SK-N-SH (cell line): Measurements from ENCODE around the gene USP10. TPM values are rescaled to one million over a fixed set of nuclear protein-coding genes. Genes with fewer than 3 reads are reported as not detected.

Experiments used
- CTCF ChIA-PET: fragments of 300-600, 350-600 bp; formaldehyde crosslinking; extraction: SDS; loops from one replicate; lab custom pipeline; 2021; lab: Yijun Ruan, JAX
- POLR2A ChIA-PET: fragments of 350-600 bp; sonication (Branson Sonifier 250); formaldehyde crosslinking; extraction: SDS; loops from one replicate; lab custom pipeline; 2020; ENCODE audit warnings: antibody characterized with exemption, inconsistent platforms; lab: Yijun Ruan, JAX
- DNase-seq: peaks from one replicate; pipeline ENCODE4 v3.0.0; 2012
- H2AFZ ChIP-seq: fragments of 200-600 bp; sonication (generic); 2 replicates; pipeline ENCODE4 v1.8.1; 2016; ENCODE audit warnings: antibody characterized with exemption, mild to moderate bottlenecking, low read depth
- H3F3A ChIP-seq: fragments of 200-600 bp; sonication (generic); replicated peaks from 2 replicates; pipeline ENCODE3; 2016; ENCODE audit warnings: antibody characterized with exemption, mild to moderate bottlenecking; ENCODE audit not compliant: insufficient read depth
- H3K27ac ChIP-seq, 2 experiments: fragments of 200-500 bp in 1 of 2; fragments of 200-600 bp in 1 of 2; sonication (Bioruptor generic) in 1 of 2; sonication (generic), shearing (Covaris generic) in 1 of 2; 2 replicates each; pipeline versions ENCODE4 v1.5.1 to v1.6.1; 2014 to 2016; ENCODE audit warnings: low read depth in 2 of 2, inconsistent platforms in 1 of 2, low read length in 1 of 2, mild to moderate bottlenecking in 1 of 2, mixed read lengths in 1 of 2
- H3K27me3 ChIP-seq: fragments of 200-600 bp; sonication (generic), shearing (Covaris generic); 2 replicates; pipeline ENCODE4 v1.6.1; 2016; ENCODE audit warnings: mixed run types; ENCODE audit not compliant: insufficient read depth
- H3K36me3 ChIP-seq, 2 experiments: fragments of 200-500 bp in 1 of 2; fragments of 200-600 bp in 1 of 2; sonication (Bioruptor generic) in 1 of 2; sonication (generic) in 1 of 2; replicated peaks in 1 of 2; 2 replicates each; pipeline versions ENCODE3 to v1.5.1; 2014 to 2016; ENCODE audit warnings: low read length in 1 of 2, mild to moderate bottlenecking in 1 of 2; ENCODE audit not compliant: insufficient read depth in 2 of 2, control insufficient read depth in 1 of 2
- H3K4me1 ChIP-seq, 2 experiments: fragments of 200-500 bp in 1 of 2; fragments of 200-600 bp in 1 of 2; sonication (Bioruptor generic) in 1 of 2; sonication (generic), shearing (Covaris generic) in 1 of 2; 2 replicates each; pipeline versions ENCODE4 v1.5.1 to v1.6.1; 2014 to 2016; ENCODE audit warnings: low read depth in 1 of 2, low read length in 1 of 2, mixed run types in 1 of 2; ENCODE audit not compliant: insufficient read depth in 2 of 2, control insufficient read depth in 1 of 2
- H3K4me2 ChIP-seq: fragments of 200-600 bp; sonication (generic), shearing (Covaris generic); 2 replicates; pipeline ENCODE4 v1.6.1; 2017; ENCODE audit warnings: mixed run types
- H3K4me3 ChIP-seq, 2 experiments: fragments of 200-500 bp in 1 of 2; fragments of 200-600 bp in 1 of 2; sonication (Bioruptor generic) in 1 of 2; sonication (generic), shearing (Covaris generic) in 1 of 2; 2 replicates each; pipeline versions ENCODE4 v1.5.1 to v1.8.1; 2014 to 2016; ENCODE audit warnings: low read depth in 2 of 2, inconsistent platforms in 1 of 2, low read length in 1 of 2, mild to moderate bottlenecking in 1 of 2, mixed read lengths in 1 of 2, moderate library complexity in 1 of 2
- H3K79me2 ChIP-seq: fragments of 200-600 bp; sonication (generic); 2 replicates; pipeline ENCODE4 v1.8.1; 2017; ENCODE audit warnings: mild to moderate bottlenecking; ENCODE audit not compliant: insufficient read depth
- H3K9ac ChIP-seq: fragments of 200-600 bp; sonication (generic); 2 replicates; pipeline ENCODE4 v1.6.1; 2017; ENCODE audit warnings: mixed run types
- H3K9me2 ChIP-seq: fragments of 200-600 bp; sonication (generic); 2 replicates; pipeline ENCODE4 v1.6.1; 2017; ENCODE audit warnings: mixed run types
- H3K9me3 ChIP-seq: fragments of 200-600 bp; sonication (generic); 2 replicates; pipeline ENCODE4 v1.6.1; 2017; ENCODE audit warnings: mixed run types, mild to moderate bottlenecking, moderate library complexity
- H4K20me1 ChIP-seq: fragments of 200-600 bp; sonication (generic); 2 replicates; pipeline ENCODE4 v1.6.1; 2017; ENCODE audit warnings: mild to moderate bottlenecking, mixed run types; ENCODE audit not compliant: insufficient read depth
- CTCF ChIP-seq: fragments of 200-600 bp; sonication (generic); IDR thresholded peaks from 2 replicates; pipeline ENCODE4 v1.6.1; 2017; ENCODE audit warnings: antibody characterized with exemption, mild to moderate bottlenecking, moderate library complexity
- EZH2phosphoT487 ChIP-seq: fragments of 200-600 bp; sonication (generic); IDR thresholded peaks from 2 replicates; pipeline ENCODE4 v1.6.1; 2017; ENCODE audit warnings: low read depth, mixed run types, mild to moderate bottlenecking, antibody characterized with exemption, moderate library complexity, borderline replicate concordance
- FOXJ3 ChIP-seq: sonication (generic); formaldehyde crosslinking; IDR thresholded peaks from 2 replicates; pipeline ENCODE4 v1.5.1; 2020; ENCODE audit warnings: mild to moderate bottlenecking, missing genetic modification reagents
- FOXM1 ChIP-seq: IDR thresholded peaks from 2 replicates; pipeline ENCODE4 v1.4.0; 2012; ENCODE audit warnings: low read depth, mild to moderate bottlenecking
- NFIC ChIP-seq: IDR thresholded peaks from 2 replicates; pipeline ENCODE4 v1.4.0; 2012; ENCODE audit warnings: borderline replicate concordance
- NRF1 ChIP-seq: IDR thresholded peaks from 2 replicates; pipeline ENCODE4 v1.6.1; 2012; ENCODE audit warnings: low read depth, mild to moderate bottlenecking, low read length
- PBX3 ChIP-seq: IDR thresholded peaks from 2 replicates; pipeline ENCODE4; 2012
- RAD21 ChIP-seq: IDR thresholded peaks from 2 replicates; pipeline ENCODE4 v1.6.1; 2012; ENCODE audit warnings: mild to moderate bottlenecking, low read length
- SIN3A ChIP-seq: IDR thresholded peaks from 2 replicates; pipeline ENCODE4 v1.6.1; 2012; ENCODE audit warnings: low read depth, mild to moderate bottlenecking, low read length, moderate library complexity, borderline replicate concordance
- WGBS: methylation state at CpG from one replicate; pipeline ENCODE4 v1.1.6; 2017; ENCODE audit warnings: low lambda C conversion rate; 5-methylcytosine and 5-hydroxymethylcytosine counted together
- polyA plus RNA-seq, 3 experiments: library from polyadenylated mRNA; depleted of rRNA; stranded (reverse); fragments of >200 nt; gene quantifications; 2 replicates each; pipeline ENCODE4 v1.2.3, GENCODE V29; 2012
- TF ChIP-seq, protein P1 (sequence below): IDR thresholded peaks from 2 replicates; pipeline ENCODE4 v1.4.0; 2012; ENCODE audit warnings: low read depth

USP10 gene
- polyA plus RNA-seq, 1 of the 3 experiments (the other 2 are of a cell fraction), result 49.2 TPM

DNA sequence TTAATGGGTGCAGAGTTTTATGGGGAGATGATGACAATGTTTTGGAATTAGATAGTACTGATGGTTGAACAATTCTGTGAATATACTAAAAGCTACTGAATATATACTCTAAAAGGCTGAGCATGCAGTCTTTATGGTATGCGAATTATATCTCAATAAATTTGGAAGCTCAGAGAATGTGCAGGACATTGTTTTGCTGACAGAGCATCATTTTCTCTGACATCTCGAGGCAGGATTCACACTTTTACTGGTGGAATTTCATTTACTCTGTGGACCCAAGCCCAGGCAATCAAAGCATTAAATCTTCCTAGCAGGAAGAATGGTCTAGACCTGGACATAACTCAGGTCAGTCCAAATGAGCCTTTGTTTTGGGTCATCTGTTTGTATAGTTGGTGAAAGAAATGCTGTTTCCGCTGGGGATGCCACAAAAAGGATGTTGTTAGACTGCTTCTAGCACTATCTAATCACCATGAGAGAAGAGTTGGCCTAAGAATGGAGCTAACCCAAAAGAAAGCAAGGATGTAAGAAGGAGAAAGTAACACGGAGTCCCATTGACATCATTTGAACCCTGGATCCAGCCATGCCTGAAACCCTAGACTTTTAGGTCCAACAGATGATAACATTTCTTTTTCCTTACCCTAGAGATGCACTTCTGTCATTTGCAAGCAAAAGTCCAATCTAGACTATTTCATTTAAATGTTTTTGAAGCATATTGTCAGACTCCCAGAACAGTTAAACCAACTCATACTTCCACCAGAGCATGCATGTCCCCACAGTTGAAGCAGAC, 18.8 kb upstream of the USP10 start:
- ChIA-PET POLR2A (interaction anchor here (1.0 kb wide), 1 partner anchor 12 kb away, joined by 4 read pairs; no protein-coding TSS in a partner anchor), CTCF (interaction anchor here (1.0 to 2.2 kb wide), 4 partner anchors 9 to 289 kb away, joined by 3 to 11 read pairs (median 5); no protein-coding TSS in a partner anchor)
- H3K9me2 ChIP-seq, result no peaks in the 10 kb centered on the region
- no peaks in the 10 kb centered on the region for H3K4me1 ChIP-seq
- H3K79me2 ChIP-seq, result no peaks in the 10 kb centered on the region
- no peaks in the 10 kb centered on the region for H3K36me3 ChIP-seq
- no peak overlapping the region for H2AFZ ChIP-seq
- H3K4me2 ChIP-seq, result no peak overlapping the region
- TF ChIP-seq FOXM1, result no peak
- TF ChIP-seq, protein P1, sequence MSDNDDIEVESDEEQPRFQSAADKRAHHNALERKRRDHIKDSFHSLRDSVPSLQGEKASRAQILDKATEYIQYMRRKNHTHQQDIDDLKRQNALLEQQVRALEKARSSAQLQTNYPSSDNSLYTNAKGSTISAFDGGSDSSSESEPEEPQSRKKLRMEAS, result no peak
- H3K27me3 ChIP-seq, result no peaks in the 10 kb centered on the region
- H4K20me1 ChIP-seq, result no peaks in the 10 kb centered on the region
- no peak overlapping the region for H3K9ac ChIP-seq
- DNase-seq, result no peak
- H3K4me3 ChIP-seq, result no peak overlapping the region
- no peak overlapping the region for H3K27ac ChIP-seq
- H3F3A ChIP-seq, result no peaks in the 10 kb centered on the region
- no peaks in the 10 kb centered on the region for H3K9me3 ChIP-seq
- 76% methylated on average over 4 of the region's 4 CpGs for WGBS

DNA sequence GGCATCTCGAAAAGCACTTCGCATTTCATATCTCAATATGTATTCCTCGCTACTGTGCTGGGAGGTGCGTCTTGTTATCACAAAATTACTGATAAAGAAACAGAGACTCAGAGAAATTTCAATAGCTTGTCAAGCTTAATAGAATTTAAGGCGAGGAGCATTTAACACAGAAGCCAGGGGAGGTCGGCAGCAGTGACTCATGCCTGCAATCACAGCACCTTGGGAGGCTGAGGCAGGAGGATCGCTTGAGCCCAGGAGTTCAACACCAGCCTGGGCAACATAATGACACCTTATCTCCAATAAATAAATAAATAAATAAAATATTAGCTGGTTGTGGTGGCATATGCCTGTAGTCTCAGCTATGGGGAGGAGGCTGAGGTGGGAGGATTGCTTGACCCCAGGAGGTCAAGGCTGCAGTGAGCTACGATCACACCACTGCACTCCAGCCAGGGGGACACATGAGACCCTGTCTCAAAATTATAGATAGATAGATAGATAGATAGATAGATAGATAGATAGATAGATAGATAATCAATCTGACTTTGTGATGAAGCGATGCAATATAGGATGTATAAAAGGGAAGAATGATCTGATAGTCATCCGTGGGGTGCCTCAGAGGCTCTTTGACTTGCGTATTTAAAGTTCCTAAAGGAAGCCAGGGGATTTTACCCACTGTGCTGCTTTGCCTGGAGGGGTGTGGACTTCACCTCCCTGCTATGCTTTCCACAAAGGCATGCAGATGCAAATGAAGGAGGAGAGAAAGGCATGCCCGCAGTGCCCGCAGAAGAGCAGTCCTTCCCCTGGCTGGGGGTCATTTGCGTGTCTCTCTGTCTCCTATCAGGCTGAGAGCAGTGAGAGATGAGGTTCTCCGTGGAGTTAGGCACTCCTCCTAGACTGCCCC, 15.9 kb upstream of the USP10 start:
- peaks cover 7% of the 10 kb centered on the region for H3F3A ChIP-seq
- no peak overlapping the region for H3K27ac ChIP-seq
- no peaks in the 10 kb centered on the region for H3K9me3 ChIP-seq
- POLR2A ChIA-PET, result no interaction called here
- no peak overlapping the region for H3K9ac ChIP-seq
- no peaks in the 10 kb centered on the region for H4K20me1 ChIP-seq
- no peak overlapping the region for H3K4me2 ChIP-seq
- H3K9me2 ChIP-seq, result no peaks in the 10 kb centered on the region
- H2AFZ ChIP-seq, result no peak overlapping the region
- H3K27me3 ChIP-seq, result no peaks in the 10 kb centered on the region
- no peaks in the 10 kb centered on the region for H3K4me1 ChIP-seq
- H3K36me3 ChIP-seq, result no peaks in the 10 kb centered on the region
- H3K79me2 ChIP-seq, result no peaks in the 10 kb centered on the region
- no peak overlapping the region for H3K4me3 ChIP-seq
- TF ChIP-seq NFIC, result no peak
- TF ChIP-seq FOXM1, result no peak
- no peak for TF ChIP-seq SIN3A
- no peak for TF ChIP-seq CTCF
- TF ChIP-seq NRF1, result no peak
- TF ChIP-seq RAD21, result no peak
- no peak for TF ChIP-seq PBX3
- no peak for TF ChIP-seq EZH2phosphoT487
- TF ChIP-seq FOXJ3 (CRISPR knock-in tag), result no peak
- DNase-seq, result no peak
- CTCF ChIA-PET, result interaction anchor here (1.0 to 5.4 kb wide), 4 partner anchors 11 to 287 kb away, joined by 4 to 35 read pairs (median 13); no protein-coding TSS in a partner anchor
- WGBS, result 78% methylated on average over 15 of the region's 15 CpGs
